ENCODE data around the gene THRB.

GRCh38 chr3:24157106-24157505 is 337.5 kb downstream of the THRB start:
- TF ChIP-seq, protein P1, sequence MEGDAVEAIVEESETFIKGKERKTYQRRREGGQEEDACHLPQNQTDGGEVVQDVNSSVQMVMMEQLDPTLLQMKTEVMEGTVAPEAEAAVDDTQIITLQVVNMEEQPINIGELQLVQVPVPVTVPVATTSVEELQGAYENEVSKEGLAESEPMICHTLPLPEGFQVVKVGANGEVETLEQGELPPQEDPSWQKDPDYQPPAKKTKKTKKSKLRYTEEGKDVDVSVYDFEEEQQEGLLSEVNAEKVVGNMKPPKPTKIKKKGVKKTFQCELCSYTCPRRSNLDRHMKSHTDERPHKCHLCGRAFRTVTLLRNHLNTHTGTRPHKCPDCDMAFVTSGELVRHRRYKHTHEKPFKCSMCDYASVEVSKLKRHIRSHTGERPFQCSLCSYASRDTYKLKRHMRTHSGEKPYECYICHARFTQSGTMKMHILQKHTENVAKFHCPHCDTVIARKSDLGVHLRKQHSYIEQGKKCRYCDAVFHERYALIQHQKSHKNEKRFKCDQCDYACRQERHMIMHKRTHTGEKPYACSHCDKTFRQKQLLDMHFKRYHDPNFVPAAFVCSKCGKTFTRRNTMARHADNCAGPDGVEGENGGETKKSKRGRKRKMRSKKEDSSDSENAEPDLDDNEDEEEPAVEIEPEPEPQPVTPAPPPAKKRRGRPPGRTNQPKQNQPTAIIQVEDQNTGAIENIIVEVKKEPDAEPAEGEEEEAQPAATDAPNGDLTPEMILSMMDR (IDR thresholded peaks at IDR 0.05) = no peak
- TF ChIP-seq POLR2A (IDR thresholded peaks at IDR 0.05) = no peak

Measured in esophagus squamous epithelium (tissue), 4 donors.